Brain microvascular endothelial cell (primary cell): ENCODE results near the gene TSPEAR.
A peak's percentile ranks its signal among the peaks of the same experiment; 100 is the strongest.

Experiments
- DNase-seq: peaks from one replicate; pipeline ENCODE4 v3.0.0-alpha.2; 2020
- H3K27ac ChIP-seq: fragments of 250-450 bp; sonication (Bioruptor Pico); 2 replicates; pipeline ENCODE4 v1.5.1; 2020; ENCODE audit warnings: mild to moderate bottlenecking, moderate library complexity
- H3K27me3 ChIP-seq: fragments of 250-450 bp; sonication (Bioruptor Pico); replicated peaks from 2 replicates; pipeline ENCODE4 v1.5.1; 2020; ENCODE audit warnings: mild to moderate bottlenecking
- H3K36me3 ChIP-seq: fragments of 250-450 bp; sonication (Bioruptor Pico); replicated peaks from 2 replicates; pipeline ENCODE4 v1.5.1; 2020; ENCODE audit warnings: mild to moderate bottlenecking
- H3K4me3 ChIP-seq: 2 replicates; pipeline ENCODE4 v1.5.1; 2011; ENCODE audit warnings: low read depth, mild to moderate bottlenecking, control low read depth, low read length, moderate library complexity
- CTCF ChIP-seq: IDR thresholded peaks from 2 replicates; pipeline ENCODE4 v1.5.1; 2011; ENCODE audit warnings: low read depth, mild to moderate bottlenecking, moderate library complexity, low read length, control low read depth, inconsistent platforms; ENCODE audit errors: missing control alignments
- in situ Hi-C: cut with HindIII; loops from 2 replicates; pipeline ENCODE4 v1.10.0; 2017; ENCODE audit warnings: low sequenced_read_pairs, low pct_ligation_motif_present

The TSPEAR gene

GRCh38 chr21:44461464-44462001 is 249.8 kb downstream of the TSPEAR start:
- Histone ChIP-seq H3K36me3 (no peaks in the 10 kb centered on the region), H3K27ac (no peak overlapping the region), H3K4me3 (no peak overlapping the region), H3K27me3 (no peaks in the 10 kb centered on the region)
- in situ Hi-C loops: no loop called here
- peak; percentile 13 for TF ChIP-seq CTCF
- no peak for DNase-seq

- Histone ChIP-seq H3K27ac (no peak overlapping the region), H3K36me3 (no peaks in the 10 kb centered on the region), H3K4me3 (no peak overlapping the region), H3K27me3 (no peaks in the 10 kb centered on the region)
- TF ChIP-seq CTCF: no peak
- no peak for DNase-seq
- in situ Hi-C loops: no loop called here
Measured at GRCh38 chr21:44461005-44461404, 250.4 kb downstream of the TSPEAR start.

- in situ Hi-C loops: no loop called here
- Histone ChIP-seq H3K4me3 (no peak overlapping the region), H3K27me3 (no peaks in the 10 kb centered on the region), H3K36me3 (no peaks in the 10 kb centered on the region), H3K27ac (no peak overlapping the region)
- DNase-seq: no peak
- TF ChIP-seq CTCF: no peak
Measured at GRCh38 chr21:44460441-44460755, 251.0 kb downstream of the TSPEAR start.

- H3K27me3 ChIP-seq: no peaks in the 10 kb centered on the region
- DNase-seq: no peak
- no peak overlapping the region for H3K27ac ChIP-seq
- in situ Hi-C loops: no loop called here
- no peaks in the 10 kb centered on the region for H3K36me3 ChIP-seq
- H3K4me3 ChIP-seq: no peak overlapping the region
- no peak for TF ChIP-seq CTCF
Measured at GRCh38 chr21:44459712-44460440, 251.5 kb downstream of the TSPEAR start.

GRCh38 chr21:44458971-44459711 is 252.2 kb downstream of the TSPEAR start:
- H3K27ac ChIP-seq: no peak overlapping the region
- DNase-seq: no peak

More at GRCh38 chr21:44458971-44459711, 252.2 kb downstream of the TSPEAR start:
- Histone ChIP-seq H3K27me3 (no peaks in the 10 kb centered on the region), H3K36me3 (no peaks in the 10 kb centered on the region), H3K4me3 (no peak overlapping the region)
- in situ Hi-C loops: no loop called here
- no peak for TF ChIP-seq CTCF
